Measurements from ENCODE around the gene NKX1-1.

DNA sequence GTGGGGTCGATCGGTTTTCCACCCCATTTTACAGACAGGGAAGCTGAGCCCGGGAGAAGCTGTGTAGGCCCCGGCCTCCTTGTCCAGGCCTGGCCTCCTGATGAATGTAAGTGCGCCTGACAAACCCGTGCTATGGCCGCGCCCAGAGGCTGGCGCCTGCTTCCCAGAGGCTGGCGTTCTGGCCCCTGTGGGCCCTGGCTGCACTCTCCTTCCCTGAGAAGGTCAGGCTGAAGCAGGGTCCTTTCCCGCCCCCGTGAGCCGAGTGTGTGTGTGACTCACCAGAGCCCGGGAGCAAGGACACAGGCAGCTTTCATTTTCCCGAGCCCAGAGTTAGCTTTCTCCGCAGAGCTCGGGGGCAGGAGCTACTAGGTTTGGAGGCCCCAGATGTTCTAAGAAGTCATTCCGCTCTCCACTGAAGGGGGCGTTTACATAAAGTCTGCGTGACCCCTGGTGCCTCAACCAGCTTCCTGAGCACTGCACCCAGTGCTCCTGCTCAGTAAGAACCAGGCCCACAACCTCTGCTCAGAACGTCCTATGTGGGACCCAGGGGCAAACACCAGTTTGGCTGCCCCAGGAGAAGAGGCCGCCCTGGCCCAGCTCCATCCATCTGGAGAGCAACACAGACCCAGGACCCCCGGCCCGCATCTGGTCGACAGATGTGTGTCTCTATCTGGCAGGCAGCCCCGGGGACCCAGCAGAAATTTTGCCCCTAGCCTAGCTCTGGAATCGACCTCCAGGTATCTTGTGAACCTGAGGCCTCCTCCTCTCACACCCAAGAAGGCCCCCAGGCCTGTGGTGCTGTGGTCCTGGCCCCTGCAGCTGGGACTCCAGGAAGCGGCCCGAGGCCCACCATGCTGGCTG is 45.6 kb downstream of the NKX1-1 start:
- TF ChIP-seq EZH2 (IDR thresholded peaks at IDR 0.05; ENCODE audit: borderline replicate concordance, insufficient read depth, low read length, poor library complexity, severe bottlenecking) (no peak), CTCF (IDR thresholded peaks at IDR 0.05; ENCODE audit: poor library complexity, severe bottlenecking) (no peak), POLR2AphosphoS5 (IDR thresholded peaks at IDR 0.05) (no peak), TAF1 (IDR thresholded peaks at IDR 0.05; ENCODE audit: low read depth) (no peak), EP300 (conservative IDR thresholded peaks at IDR 0.05; ENCODE audit: poor library complexity, severe bottlenecking) (no peak), REST (IDR thresholded peaks at IDR 0.05; ENCODE audit: borderline replicate concordance) (no peak), RAD21 (conservative IDR thresholded peaks at IDR 0.05) (no peak)

Measured in neural cell (in vitro differentiated cells).